DMS79 treated with DMSO at 0.1 percent for 48 hours (cell line): ENCODE data around the gene CLDN24.

Experiments used
- DNase-seq: peaks from one replicate; lab custom pipeline; 2025; lab: John Stamatoyannopoulos, UW

CLDN24 gene

GRCh38 chr4:183322326-183322725 lies at the start of gene CLDN24:
Gene CLDN24, minus strand, starts transcription at chr4:183322426. Its CDS starts 0 bp downstream, at chr4:183322426.
- DNase-seq, result no peak

GRCh38 chr4:183370786-183371185 lies 48.6 kb upstream of the CLDN24 start:
- DNase-seq, result no peak

DNA sequence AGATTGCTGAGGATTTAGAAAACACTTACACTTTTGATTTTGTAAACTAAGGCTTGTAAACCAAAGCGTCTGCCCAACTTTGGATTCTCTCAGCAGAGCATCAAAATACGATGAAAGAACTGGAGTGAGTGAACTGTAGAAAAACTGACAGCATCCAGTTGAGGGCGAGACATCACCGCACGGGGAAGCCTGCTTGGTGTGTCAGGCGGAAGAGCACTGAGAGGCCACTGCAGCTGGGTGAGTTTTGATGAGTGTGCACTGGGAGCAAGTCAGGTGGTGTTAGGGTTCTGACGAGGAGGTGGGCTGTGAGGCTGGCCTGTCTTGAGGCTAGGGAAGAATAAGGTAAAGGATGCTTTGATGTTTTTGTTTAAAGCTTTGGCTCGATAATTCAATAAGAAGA lies 46.8 kb upstream of the CLDN24 start:
- DNase-seq, result no peak

DNA sequence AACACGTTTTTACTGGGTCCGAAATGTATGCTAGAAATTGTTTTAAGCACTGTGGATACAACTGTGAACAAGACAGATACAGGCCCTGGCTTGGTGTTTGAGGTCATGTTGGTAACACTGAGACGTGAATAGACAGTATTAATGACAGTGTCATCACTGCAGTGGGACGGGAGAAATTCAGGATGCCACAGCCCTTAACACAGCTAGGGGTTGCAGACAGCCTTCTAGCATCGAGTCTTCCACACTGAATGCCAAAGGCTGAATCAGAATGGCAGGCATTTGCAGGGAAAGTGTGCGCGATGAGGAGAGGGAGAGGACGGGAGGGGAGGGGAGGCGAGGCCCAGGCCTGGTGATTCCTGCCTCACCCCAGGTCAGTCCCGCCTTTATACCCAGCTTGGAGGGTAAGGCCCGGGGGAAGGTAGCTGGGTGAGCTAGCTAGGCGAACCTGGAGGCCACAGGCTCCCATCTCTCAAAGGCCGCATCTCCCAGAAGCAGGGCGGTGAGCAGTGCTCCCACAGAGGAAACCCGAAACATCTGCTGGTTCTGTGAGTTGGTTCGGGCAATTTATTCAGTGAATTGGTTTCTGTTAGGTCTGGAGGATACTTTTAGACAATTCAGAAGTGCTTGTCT lies 44.1 kb upstream of the CLDN24 start:
- DNase-seq, result no peak

GRCh38 chr4:183364025-183364424 lies 41.8 kb upstream of the CLDN24 start:
- DNase-seq, result no peak

DNA sequence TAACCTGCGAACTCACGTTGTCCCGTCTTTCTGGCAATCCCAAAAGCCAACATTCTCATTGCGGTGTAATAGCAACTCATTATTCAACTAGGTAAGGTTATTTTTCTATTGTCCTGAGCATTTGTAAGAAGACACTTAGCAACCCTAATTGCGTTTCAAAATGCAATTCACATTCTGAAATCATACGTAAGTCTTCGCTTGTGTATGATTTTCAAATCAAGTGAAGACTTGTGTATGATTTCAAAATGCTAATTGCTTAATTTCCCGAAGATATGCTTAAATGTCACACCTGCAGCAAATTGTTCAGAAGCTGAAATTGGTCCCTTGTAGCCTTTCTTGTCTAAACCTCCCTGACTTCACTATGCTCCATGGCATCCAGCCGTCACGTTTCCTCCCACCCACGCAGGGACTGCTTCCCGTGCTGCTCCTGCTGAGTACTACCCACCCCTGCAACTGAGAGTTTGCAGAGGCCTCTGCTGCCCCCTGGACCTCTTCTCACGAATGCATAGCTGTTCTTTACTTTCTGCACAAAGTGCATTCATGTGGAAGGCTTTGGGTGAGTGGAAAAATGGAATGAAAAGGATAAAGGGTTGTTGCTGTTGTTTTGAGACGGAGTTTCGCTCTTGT lies 40.8 kb upstream of the CLDN24 start:
- no peak for DNase-seq

- no peak for DNase-seq
Measured at GRCh38 chr4:183362036-183362435, 39.8 kb upstream of the CLDN24 start.

GRCh38 chr4:183360161-183360919 lies 38.1 kb upstream of the CLDN24 start:
- no peak for DNase-seq

- DNase-seq, result no peak
Measured at GRCh38 chr4:183358215-183358755, 36.1 kb upstream of the CLDN24 start.

GRCh38 chr4:183356931-183357675 lies 34.9 kb upstream of the CLDN24 start:
- peak; percentile 73 for DNase-seq

- DNase-seq, result peak; percentile 64
Measured at GRCh38 chr4:183356173-183356830, 34.1 kb upstream of the CLDN24 start.

DNA sequence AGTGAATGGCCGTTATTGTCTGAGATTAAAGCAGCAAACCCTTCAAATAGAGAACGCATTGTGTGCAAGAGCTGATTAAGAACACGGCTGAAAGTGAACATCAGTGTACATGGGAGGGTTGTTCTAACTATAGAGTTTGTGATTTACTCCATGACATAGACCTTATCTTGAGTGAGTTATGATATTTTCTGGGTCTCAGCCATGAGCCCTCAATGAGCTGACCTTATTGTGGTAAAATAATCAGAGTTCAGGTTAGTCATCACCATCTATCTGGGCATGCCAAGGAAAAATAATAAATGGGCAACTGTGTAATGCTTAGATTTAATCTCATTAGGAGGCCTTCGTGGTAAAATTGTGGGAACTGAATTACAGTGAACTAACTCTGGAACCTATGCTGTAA lies 33.2 kb upstream of the CLDN24 start:
- DNase-seq, result peak; percentile 30

DNA sequence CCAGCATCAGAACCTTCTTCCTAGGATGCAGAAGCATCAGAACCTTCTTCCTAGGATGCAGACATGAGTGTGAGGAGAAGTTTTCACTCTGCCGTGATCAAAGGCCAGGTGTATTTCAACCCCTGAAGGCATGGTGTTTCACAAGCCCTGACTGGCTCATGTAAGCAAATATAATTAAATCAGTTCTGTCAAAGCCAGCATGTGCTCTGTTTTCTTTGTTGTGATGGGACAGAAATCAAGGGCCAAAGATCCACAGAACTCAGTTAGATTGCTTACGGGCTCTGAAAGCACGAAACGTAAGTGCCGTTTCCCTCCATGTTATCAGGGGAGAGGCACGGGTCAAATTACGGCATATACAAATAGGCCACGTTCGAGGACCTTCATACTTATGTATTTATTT lies 32.0 kb upstream of the CLDN24 start:
- peak; percentile 7 for DNase-seq

DNA sequence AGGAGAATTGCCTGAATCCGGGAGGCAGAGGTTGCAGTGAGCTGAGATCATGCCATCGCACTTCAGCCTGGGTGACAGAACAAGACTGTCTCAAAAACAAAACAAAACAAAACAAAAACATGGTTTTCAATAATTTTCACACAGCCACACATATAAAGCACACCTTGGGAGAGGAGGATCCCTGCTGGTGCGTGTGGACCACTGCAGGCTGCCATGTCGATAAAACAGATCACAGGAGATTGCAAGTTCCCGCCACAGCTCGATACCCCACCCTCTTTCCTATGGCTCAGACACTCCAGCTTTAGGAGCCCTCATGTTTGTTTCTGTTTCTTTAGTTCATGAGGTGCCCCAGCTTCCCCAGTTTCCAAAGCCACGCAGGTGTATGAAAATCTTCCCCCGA lies 31.3 kb upstream of the CLDN24 start:
- DNase-seq, result no peak

- no peak for DNase-seq
Measured at GRCh38 chr4:183352546-183352945, 30.3 kb upstream of the CLDN24 start.

DNA sequence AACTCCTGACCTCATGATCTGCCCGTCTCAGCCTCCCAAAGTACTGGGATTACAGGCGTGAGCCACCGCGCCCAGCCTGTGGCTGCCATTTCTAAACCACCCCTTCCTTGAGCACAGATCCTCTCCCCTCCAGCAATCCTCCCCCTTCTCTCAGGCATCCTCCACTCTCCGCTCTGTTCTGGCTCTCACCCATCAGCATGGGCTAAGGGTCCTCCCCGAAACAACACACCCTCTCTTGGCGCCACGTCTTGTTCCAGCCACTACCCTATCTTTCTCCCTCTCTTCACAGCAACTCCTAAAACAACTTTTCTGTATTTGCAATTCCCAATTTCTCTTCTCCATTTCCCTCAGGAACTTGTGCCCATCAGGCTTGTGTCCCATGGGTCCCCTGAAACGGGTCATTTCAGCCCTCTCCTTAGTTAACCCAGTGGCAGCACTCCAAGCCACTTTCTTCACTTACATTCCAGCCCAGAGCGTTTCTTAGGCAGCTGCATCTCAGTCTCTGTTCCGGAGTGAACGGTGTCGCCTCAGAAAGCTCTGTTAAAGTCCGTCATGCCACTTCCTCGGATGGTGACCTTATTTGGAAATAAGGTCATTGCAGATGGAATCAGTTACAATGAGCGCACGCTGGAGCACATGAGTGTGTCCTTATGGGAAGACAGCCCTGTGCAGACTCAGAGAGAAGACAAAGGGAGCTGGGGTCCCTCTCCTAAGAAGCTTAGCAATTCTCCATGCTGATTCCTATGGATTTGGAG lies 28.3 kb upstream of the CLDN24 start:
- DNase-seq, result peak; percentile 8

DNA sequence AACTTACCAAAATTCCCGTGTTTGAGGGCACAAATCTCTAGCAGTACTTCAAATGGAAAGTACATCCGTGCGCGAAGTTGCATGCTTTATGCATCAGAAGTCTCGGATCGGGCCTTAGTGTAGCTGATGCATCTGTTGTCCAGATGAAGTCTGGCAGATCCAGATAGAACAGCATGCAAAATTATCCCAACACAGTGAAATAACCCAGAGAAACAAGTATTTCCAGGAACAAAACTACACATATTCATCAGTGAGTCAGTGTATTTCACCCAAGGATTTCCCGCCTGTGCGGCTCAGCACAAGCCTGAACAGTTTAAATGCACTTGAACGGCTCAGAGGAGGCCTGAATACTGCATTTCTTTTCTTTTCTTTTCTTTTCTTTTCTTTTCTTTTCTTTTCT lies 27.4 kb upstream of the CLDN24 start:
- no peak for DNase-seq

GRCh38 chr4:183348706-183349659 lies 26.8 kb upstream of the CLDN24 start:
- DNase-seq, result no peak

DNA sequence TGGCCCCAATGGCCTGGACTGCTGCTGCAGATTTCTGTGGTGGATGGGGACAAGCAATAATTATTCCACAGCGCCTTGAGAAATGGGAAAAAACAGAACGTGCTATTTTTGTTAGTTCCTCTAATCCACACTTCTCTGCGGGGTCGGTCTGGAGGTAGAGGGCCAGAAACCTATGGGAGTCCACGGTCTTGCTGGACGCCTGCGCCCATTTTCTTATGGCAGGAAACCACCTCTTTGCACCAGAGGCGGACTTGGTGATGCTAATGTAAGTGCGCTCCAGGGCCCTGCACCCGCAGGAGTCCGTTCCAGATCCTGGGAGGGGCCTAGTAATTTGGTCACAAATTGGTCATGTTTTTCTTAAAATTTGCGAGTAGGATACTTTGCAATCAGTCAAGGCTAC lies 25.9 kb upstream of the CLDN24 start:
- no peak for DNase-seq

DNA sequence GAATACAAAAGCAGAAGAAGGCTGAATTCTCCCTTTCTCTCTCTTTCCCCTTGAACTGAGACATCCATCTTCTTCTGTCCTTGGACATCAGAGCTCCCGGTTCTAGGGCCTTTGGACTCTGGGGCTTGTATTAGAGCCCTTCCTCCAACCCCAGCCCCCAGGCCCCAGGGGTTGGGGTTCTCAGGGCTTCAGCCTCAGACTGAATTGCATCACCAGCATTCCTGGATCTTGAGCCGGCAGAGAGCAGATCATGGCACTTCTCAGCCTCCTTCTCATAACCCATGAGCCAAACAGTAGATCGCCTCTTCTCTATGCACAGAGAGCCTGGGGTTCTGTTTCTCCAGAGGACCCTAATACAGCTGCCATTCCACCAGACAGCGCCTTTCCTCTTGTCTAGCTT lies 25.3 kb upstream of the CLDN24 start:
- no peak for DNase-seq
